SK-N-MC (cell line): Measurements from ENCODE around the gene ZNF335.

Experiments used
- EZH2 ChIP-seq: fragments of 200-600 bp; sonication (generic); IDR thresholded peaks from one replicate; pipeline ENCODE4 v1.6.1; 2017; ENCODE audit warnings: antibody characterized with exemption
- FOXP2 ChIP-seq: optimal IDR thresholded peaks from 2 replicates; pipeline ENCODE3; 2011; ENCODE audit warnings: mild to moderate bottlenecking, moderate library complexity; ENCODE audit not compliant: insufficient read depth; ENCODE audit errors: extremely low read length, control extremely low read depth
- POLR2AphosphoS5 ChIP-seq: IDR thresholded peaks from 2 replicates; pipeline ENCODE4 v1.6.1; 2012; ENCODE audit warnings: mild to moderate bottlenecking, low read depth, low read length, borderline replicate concordance

DNA sequence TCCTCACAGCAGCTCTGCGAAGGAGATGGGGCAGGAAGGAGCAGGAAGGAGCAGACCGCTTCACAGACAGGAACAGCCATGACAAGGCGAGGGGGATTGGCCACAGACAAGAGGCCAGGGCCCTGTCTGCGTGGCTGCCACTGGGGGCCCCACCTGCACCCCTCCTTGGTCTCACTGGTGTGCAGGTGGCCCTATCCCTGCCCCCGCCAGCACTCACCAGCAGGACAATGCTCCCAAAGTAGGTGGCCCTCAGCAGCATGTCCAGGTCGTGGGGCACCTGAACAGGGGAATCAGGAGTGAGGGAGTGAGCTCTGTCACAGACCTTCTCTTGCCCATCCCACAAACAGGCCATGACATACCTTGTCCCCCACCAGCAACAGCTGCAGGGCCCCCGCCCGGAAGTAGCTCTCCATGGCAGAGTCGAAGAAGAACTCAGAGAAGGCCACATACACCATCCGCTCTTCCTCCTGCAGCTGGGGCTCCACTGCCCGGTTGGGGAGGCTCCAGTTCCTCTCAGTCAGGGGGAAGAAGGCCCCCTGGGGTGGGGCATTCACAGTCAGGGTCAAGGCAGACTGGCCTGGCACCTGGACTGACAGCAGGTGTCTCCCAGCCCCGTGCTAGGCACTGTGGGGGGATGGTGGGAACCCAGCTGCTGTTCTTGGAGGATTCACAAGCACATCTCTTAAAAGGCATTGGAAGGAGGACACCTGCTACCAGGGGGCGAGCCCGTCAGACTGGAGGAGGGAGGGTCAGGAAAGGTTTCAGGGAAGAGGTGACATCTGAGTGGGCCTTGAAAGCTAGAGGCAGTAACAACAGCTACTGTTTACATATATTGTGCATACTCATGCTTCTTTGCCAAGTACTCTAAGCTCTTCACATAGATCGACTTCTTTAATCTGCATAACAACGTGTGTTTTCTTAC lies 67.2 kb downstream of the ZNF335 start:
- no peak for TF ChIP-seq POLR2AphosphoS5
- TF ChIP-seq EZH2: no peak
- no peak for TF ChIP-seq FOXP2
